Parathyroid adenoma (tissue), 2 donors: Measurements from ENCODE around the gene CDH13.

Source experiments
- H2AFZ ChIP-seq: fragments of 300-600 bp; sonication (generic); one replicate; pipeline ENCODE4 v1.7.0; 2017; ENCODE audit warnings: antibody characterized with exemption, mild to moderate bottlenecking
- H3K27ac ChIP-seq: fragments of 300-600 bp; sonication (generic); one replicate; pipeline ENCODE4 v1.7.0; 2017
- H3K27me3 ChIP-seq: fragments of 300-600 bp; sonication (generic); one replicate; pipeline ENCODE4 v1.7.0; 2017; ENCODE audit warnings: low read length; ENCODE audit not compliant: control insufficient read depth, insufficient read depth
- H3K36me3 ChIP-seq: fragments of 300-600 bp; sonication (generic); one replicate; pipeline ENCODE4 v1.7.0; 2017; ENCODE audit warnings: low read length; ENCODE audit not compliant: control insufficient read depth, insufficient read depth
- H3K4me1 ChIP-seq: fragments of 300-600 bp; sonication (generic); one replicate; pipeline ENCODE4 v1.7.0; 2017; ENCODE audit warnings: control low read depth
- H3K4me2 ChIP-seq: fragments of 300-600 bp; sonication (generic); one replicate; pipeline ENCODE4 v1.7.0; 2017; ENCODE audit warnings: low read length
- H3K4me3 ChIP-seq: fragments of 300-600 bp; sonication (generic); one replicate; pipeline ENCODE4 v1.7.0; 2017; ENCODE audit warnings: low read depth, low read length
- H3K79me2 ChIP-seq: fragments of 300-600 bp; sonication (generic); one replicate; pipeline ENCODE4 v1.7.0; 2017; ENCODE audit warnings: control low read depth
- H3K9ac ChIP-seq: fragments of 300-600 bp; sonication (generic); one replicate; pipeline ENCODE4 v1.7.0; 2017; ENCODE audit warnings: mild to moderate bottlenecking
- H3K9me3 ChIP-seq: fragments of 300-600 bp; sonication (generic); one replicate; pipeline ENCODE4 v1.7.0; 2017; ENCODE audit warnings: low read length; ENCODE audit not compliant: control insufficient read depth
- TF ChIP-seq, protein P1 (sequence below): fragments of 300-600 bp; sonication (generic); IDR thresholded peaks from one replicate; pipeline ENCODE4 v1.7.0; 2017; ENCODE audit warnings: antibody characterized with exemption, mild to moderate bottlenecking
- donor health status: primary hyperparathyroidism.

The CDH13 gene

DNA sequence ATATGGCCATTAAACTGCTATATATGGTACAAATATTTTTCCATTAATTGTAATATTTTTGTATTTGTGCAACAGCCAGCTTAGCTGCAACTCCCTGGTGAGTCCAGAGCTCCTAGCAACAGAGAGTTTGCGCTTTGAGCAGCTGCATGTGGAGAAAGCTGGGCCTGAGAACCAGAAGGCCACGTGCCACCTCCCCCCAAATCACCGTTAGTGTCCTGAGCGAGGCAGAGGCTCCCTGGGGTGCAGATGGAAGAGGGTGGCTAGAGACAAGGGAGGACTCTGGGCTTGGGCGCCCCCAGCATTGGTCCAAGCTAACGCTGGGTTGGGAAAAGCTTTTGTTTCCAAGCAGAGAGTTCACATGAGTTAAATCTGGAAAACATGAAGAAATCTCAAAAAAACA lies 1222.7 kb downstream of the CDH13 start:
- no peak overlapping the region for H3K4me2 ChIP-seq
- H3K4me3 ChIP-seq, result no peak overlapping the region
- H3K27me3 ChIP-seq, result no peaks in the 10 kb centered on the region
- H3K9ac ChIP-seq, result no peak overlapping the region
- H3K36me3 ChIP-seq, result no peaks in the 10 kb centered on the region
- no peaks in the 10 kb centered on the region for H3K79me2 ChIP-seq
- no peak overlapping the region for H3K27ac ChIP-seq
- H3K4me1 ChIP-seq, result no peaks in the 10 kb centered on the region
- TF ChIP-seq, protein P1, sequence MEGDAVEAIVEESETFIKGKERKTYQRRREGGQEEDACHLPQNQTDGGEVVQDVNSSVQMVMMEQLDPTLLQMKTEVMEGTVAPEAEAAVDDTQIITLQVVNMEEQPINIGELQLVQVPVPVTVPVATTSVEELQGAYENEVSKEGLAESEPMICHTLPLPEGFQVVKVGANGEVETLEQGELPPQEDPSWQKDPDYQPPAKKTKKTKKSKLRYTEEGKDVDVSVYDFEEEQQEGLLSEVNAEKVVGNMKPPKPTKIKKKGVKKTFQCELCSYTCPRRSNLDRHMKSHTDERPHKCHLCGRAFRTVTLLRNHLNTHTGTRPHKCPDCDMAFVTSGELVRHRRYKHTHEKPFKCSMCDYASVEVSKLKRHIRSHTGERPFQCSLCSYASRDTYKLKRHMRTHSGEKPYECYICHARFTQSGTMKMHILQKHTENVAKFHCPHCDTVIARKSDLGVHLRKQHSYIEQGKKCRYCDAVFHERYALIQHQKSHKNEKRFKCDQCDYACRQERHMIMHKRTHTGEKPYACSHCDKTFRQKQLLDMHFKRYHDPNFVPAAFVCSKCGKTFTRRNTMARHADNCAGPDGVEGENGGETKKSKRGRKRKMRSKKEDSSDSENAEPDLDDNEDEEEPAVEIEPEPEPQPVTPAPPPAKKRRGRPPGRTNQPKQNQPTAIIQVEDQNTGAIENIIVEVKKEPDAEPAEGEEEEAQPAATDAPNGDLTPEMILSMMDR, result no peak
- no peaks in the 10 kb centered on the region for H3K9me3 ChIP-seq
- H2AFZ ChIP-seq, result no peak overlapping the region
